CD8-positive, alpha-beta memory T cell (primary cell): ENCODE data around the gene PSPH. TPM values are rescaled to one million over a fixed set of nuclear protein-coding genes. Genes with fewer than 3 reads are reported as not detected.
"Not testable (repeated sequence)": the region's sequence is repeated elsewhere in the genome, so short reads cannot be mapped to it uniquely, and the experiment has no call there.

ENCODE experiments used
- CTCF ChIA-PET: fragments of 350-600 bp; sonication (Branson Sonifier 250); formaldehyde crosslinking; loops from one replicate; lab custom pipeline; 2021; ENCODE audit warnings: antibody characterized with exemption; lab: Charles Lee
- POLR2A ChIA-PET: fragments of 350-600 bp; sonication (Branson Sonifier 250); formaldehyde crosslinking; loops from one replicate; lab custom pipeline; 2021; ENCODE audit warnings: antibody characterized with exemption; lab: Charles Lee
- DNase-seq, 5 donors: peaks; one replicate each; pipeline versions ENCODE4 v3.0.0 to v3.0.0-alpha.2; 2020 to 2022; ENCODE audit warnings: mixed read lengths in 1 of 5
- H3K27ac ChIP-seq: one replicate; pipeline ENCODE4 v1.7.0; 2013; ENCODE audit warnings: low read depth, mild to moderate bottlenecking, low read length, moderate library complexity
- H3K27me3 ChIP-seq: 2 replicates; pipeline ENCODE4 v1.7.0; 2013; ENCODE audit warnings: low read length, mild to moderate bottlenecking; ENCODE audit not compliant: insufficient read depth, poor library complexity, severe bottlenecking
- H3K36me3 ChIP-seq: 2 replicates; pipeline ENCODE4 v1.7.0; 2013; ENCODE audit warnings: mild to moderate bottlenecking, low read length, moderate library complexity; ENCODE audit not compliant: insufficient read depth
- H3K4me1 ChIP-seq: 2 replicates; pipeline ENCODE4 v1.7.0; 2013; ENCODE audit warnings: mild to moderate bottlenecking, low read length, moderate library complexity; ENCODE audit not compliant: insufficient read depth
- H3K4me3 ChIP-seq: 2 replicates; pipeline ENCODE4 v1.7.0; 2013; ENCODE audit warnings: mild to moderate bottlenecking, low read length
- H3K9me3 ChIP-seq: 2 replicates; pipeline ENCODE4 v1.7.0; 2013; ENCODE audit warnings: mild to moderate bottlenecking, low read length
- H3K27ac Mint-ChIP-seq, 8 donors: one replicate each; pipeline ENCODE4 v1.8.0; 2020 to 2021; ENCODE audit warnings: mixed read lengths in 8 of 8, mild to moderate bottlenecking in 6 of 8, inconsistent platforms in 3 of 8, moderate library complexity in 3 of 8
- H3K27me3 Mint-ChIP-seq, 2 donors: one replicate each; pipeline ENCODE4 v1.8.0; 2020 to 2021; ENCODE audit warnings: mixed read lengths in 2 of 2, mild to moderate bottlenecking in 1 of 2, moderate library complexity in 1 of 2
- H3K36me3 Mint-ChIP-seq, 3 donors: one replicate each; pipeline ENCODE4 v1.8.0; 2020 to 2021; ENCODE audit warnings: mixed read lengths in 3 of 3, inconsistent platforms in 1 of 3, mild to moderate bottlenecking in 1 of 3
- H3K4me1 Mint-ChIP-seq, 3 donors: one replicate each; pipeline ENCODE4 v1.8.0; 2020 to 2021; ENCODE audit warnings: mixed read lengths in 3 of 3, inconsistent platforms in 1 of 3, mild to moderate bottlenecking in 1 of 3
- H3K4me3 Mint-ChIP-seq, 7 donors: one replicate each; pipeline ENCODE4 v1.8.0; 2020 to 2021; ENCODE audit warnings: mixed read lengths in 7 of 7, mild to moderate bottlenecking in 6 of 7, moderate library complexity in 4 of 7, inconsistent platforms in 2 of 7
- H3K9me3 Mint-ChIP-seq, 5 donors: one replicate each; pipeline ENCODE4 v1.8.0; 2020 to 2022; ENCODE audit warnings: mixed read lengths in 5 of 5, mild to moderate bottlenecking in 3 of 5, moderate library complexity in 2 of 5, inconsistent platforms in 1 of 5
- polyA plus RNA-seq: library from polyadenylated mRNA; unstranded; fragments of 300-500 nt; fragmentation: Illumina TruSeq; gene quantifications from one replicate; pipeline ENCODE4 v1.2.3, GENCODE V29; 2021
- total RNA-seq, 2 experiments: library from RNA; stranded (reverse); gene quantifications; one replicate each; pipeline ENCODE4 v1.2.3, GENCODE V29; 2021

Gene PSPH
- total and polyA plus RNA-seq, 3 experiments from 2014 or later: 3.9 to 26.7 (median 26.7) TPM

GRCh38 chr7:56087445-56087844, 36.2 kb upstream of the PSPH start:
- H3K4me1 Mint-ChIP-seq: no peaks in the 10 kb centered on the region
- H3K27me3 Mint-ChIP-seq: no peaks in the 10 kb centered on the region
- no peak overlapping the region for H3K4me3 Mint-ChIP-seq
- DNase-seq: no peak
- Histone ChIP-seq H3K27ac (no peak overlapping the region), H3K27me3 (no peaks in the 10 kb centered on the region), H3K4me3 (no peak overlapping the region), H3K4me1 (no peaks in the 10 kb centered on the region), H3K36me3 (no peaks in the 10 kb centered on the region), H3K9me3 (no peaks in the 10 kb centered on the region)
- POLR2A ChIA-PET: no interaction called here
- no peak overlapping the region for H3K27ac Mint-ChIP-seq
- H3K36me3 Mint-ChIP-seq: peaks cover 0 to 27% (median 4%) of the 10 kb centered on the region in 3 donors
- CTCF ChIA-PET: interaction anchor here (1.7 to 3.6 kb wide), 2 partner anchors 14 to 83 kb away, joined by 3 to 13 read pairs; no protein-coding TSS in a partner anchor
- no peaks in the 10 kb centered on the region for H3K9me3 Mint-ChIP-seq

- ChIA-PET CTCF (interaction anchor here (1.7 to 3.6 kb wide), 2 partner anchors 13 to 82 kb away, joined by 3 to 13 read pairs; no protein-coding TSS in a partner anchor), POLR2A (no interaction called here)
- no peak for DNase-seq
- no peak overlapping the region for H3K4me3 Mint-ChIP-seq
- no peaks in the 10 kb centered on the region for H3K4me1 ChIP-seq
- H3K36me3 ChIP-seq: no peaks in the 10 kb centered on the region
- no peaks in the 10 kb centered on the region for H3K9me3 Mint-ChIP-seq
- H3K27ac ChIP-seq: no peak overlapping the region
- no peaks in the 10 kb centered on the region for H3K9me3 ChIP-seq
- peaks cover 0 to 30% (median 7%) of the 10 kb centered on the region in 3 donors for H3K36me3 Mint-ChIP-seq
- no peaks in the 10 kb centered on the region for H3K27me3 Mint-ChIP-seq
- H3K27me3 ChIP-seq: no peaks in the 10 kb centered on the region
- H3K27ac Mint-ChIP-seq: peak overlapping the region in 1 of 8 donors; percentile 26
- H3K4me1 Mint-ChIP-seq: no peaks in the 10 kb centered on the region
- no peak overlapping the region for H3K4me3 ChIP-seq
These were observed 35.5 kb upstream of the PSPH start for GRCh38 chr7:56086761-56087160.

- H3K9me3 Mint-ChIP-seq: no peaks in the 10 kb centered on the region
- ChIA-PET CTCF (interaction anchor here (1.7 kb wide), 1 partner anchor 9 kb away, joined by 13 read pairs; no protein-coding TSS in a partner anchor), POLR2A (no interaction called here)
- DNase-seq: no peak
- Histone ChIP-seq H3K27ac (no peak overlapping the region), H3K4me3 (no peak overlapping the region), H3K36me3 (no peaks in the 10 kb centered on the region), H3K27me3 (no peaks in the 10 kb centered on the region), H3K9me3 (no peaks in the 10 kb centered on the region), H3K4me1 (no peaks in the 10 kb centered on the region)
- no peaks in the 10 kb centered on the region for H3K27me3 Mint-ChIP-seq
- peaks cover 0 to 56% (median 7%) of the 10 kb centered on the region in 3 donors for H3K36me3 Mint-ChIP-seq
- H3K4me3 Mint-ChIP-seq: no peak overlapping the region
- peak overlapping the region in 1 of 8 donors; percentile 33 for H3K27ac Mint-ChIP-seq
- H3K4me1 Mint-ChIP-seq: no peaks in the 10 kb centered on the region
These were observed 32.0 kb upstream of the PSPH start for GRCh38 chr7:56083150-56083785.

GRCh38 chr7:56081626-56082340, 30.5 kb upstream of the PSPH start:
- Mint-ChIP-seq H3K9me3 (no peaks in the 10 kb centered on the region), H3K36me3 (peaks cover 0 to 59% (median 7%) of the 10 kb centered on the region in 3 donors), H3K27me3 (no peaks in the 10 kb centered on the region), H3K4me1 (no peaks in the 10 kb centered on the region), H3K27ac (no peak overlapping the region), H3K4me3 (no peak overlapping the region)
- H3K27ac ChIP-seq: no peak overlapping the region
- H3K4me3 ChIP-seq: no peak overlapping the region
- no peaks in the 10 kb centered on the region for H3K4me1 ChIP-seq
- no peaks in the 10 kb centered on the region for H3K36me3 ChIP-seq
- H3K27me3 ChIP-seq: no peaks in the 10 kb centered on the region
- no peaks in the 10 kb centered on the region for H3K9me3 ChIP-seq
- no peak for DNase-seq
- POLR2A ChIA-PET: no interaction called here
- CTCF ChIA-PET: no interaction called here

GRCh38 chr7:56080726-56081435, 29.6 kb upstream of the PSPH start:
- H3K4me3 Mint-ChIP-seq, POLR2A ChIA-PET, H3K27ac ChIP-seq, H3K27me3 ChIP-seq, H3K4me1 ChIP-seq, H3K4me1 Mint-ChIP-seq, DNase-seq, H3K9me3 ChIP-seq, H3K9me3 Mint-ChIP-seq, H3K36me3 ChIP-seq, H3K27me3 Mint-ChIP-seq, H3K4me3 ChIP-seq, CTCF ChIA-PET: not testable (repeated sequence)
- Mint-ChIP-seq H3K36me3 (peaks cover 0 to 56% (median 5%) of the 10 kb centered on the region in 3 donors), H3K27ac (peak overlapping the region in 3 of 8 donors; percentile 10 to 51 (median 45))

GRCh38 chr7:56079450-56080185, 28.4 kb upstream of the PSPH start:
- peak overlapping the region in 2 of 8 donors; percentile 23 to 27 for H3K27ac Mint-ChIP-seq
- Histone ChIP-seq H3K9me3 (no peaks in the 10 kb centered on the region), H3K27ac (no peak overlapping the region), H3K36me3 (no peaks in the 10 kb centered on the region), H3K4me3 (no peak overlapping the region), H3K4me1 (no peaks in the 10 kb centered on the region), H3K27me3 (no peaks in the 10 kb centered on the region)
- POLR2A ChIA-PET: no interaction called here
- no peaks in the 10 kb centered on the region for H3K27me3 Mint-ChIP-seq
- no peaks in the 10 kb centered on the region for H3K9me3 Mint-ChIP-seq
- H3K4me3 Mint-ChIP-seq: no peak overlapping the region
- CTCF ChIA-PET: no interaction called here
- no peak for DNase-seq
- no peaks in the 10 kb centered on the region for H3K4me1 Mint-ChIP-seq
- H3K36me3 Mint-ChIP-seq: peaks cover 0 to 56% (median 5%) of the 10 kb centered on the region in 3 donors

GRCh38 chr7:56078196-56078595, 27.0 kb upstream of the PSPH start:
- ChIA-PET CTCF (interaction anchor here (0.7 to 1.3 kb wide), 2 partner anchors 72 to 437 kb away, joined by 3 read pairs; no protein-coding TSS in a partner anchor), POLR2A (no interaction called here)
- DNase-seq: no peak
- Histone ChIP-seq H3K27me3 (no peaks in the 10 kb centered on the region), H3K4me1 (no peaks in the 10 kb centered on the region), H3K36me3 (no peaks in the 10 kb centered on the region), H3K9me3 (no peaks in the 10 kb centered on the region), H3K27ac (no peak overlapping the region), H3K4me3 (no peak overlapping the region)
- Mint-ChIP-seq H3K36me3 (peaks cover 0 to 58% (median 7%) of the 10 kb centered on the region in 3 donors), H3K4me3 (no peak overlapping the region), H3K27me3 (no peaks in the 10 kb centered on the region), H3K27ac (no peak overlapping the region), H3K4me1 (peaks cover 4 to 5% (median 5%) of the 10 kb centered on the region in 3 donors), H3K9me3 (no peaks in the 10 kb centered on the region)
